Measurements from ENCODE around the gene BLOC1S4. TPM values are rescaled to one million over a fixed set of nuclear protein-coding genes. Genes with fewer than 3 reads are reported as not detected.

BLOC1S4 gene
- polyA plus RNA-seq, 1 of the 3 experiments (the other 2 are of a cell fraction), result 22.1 TPM

DNA sequence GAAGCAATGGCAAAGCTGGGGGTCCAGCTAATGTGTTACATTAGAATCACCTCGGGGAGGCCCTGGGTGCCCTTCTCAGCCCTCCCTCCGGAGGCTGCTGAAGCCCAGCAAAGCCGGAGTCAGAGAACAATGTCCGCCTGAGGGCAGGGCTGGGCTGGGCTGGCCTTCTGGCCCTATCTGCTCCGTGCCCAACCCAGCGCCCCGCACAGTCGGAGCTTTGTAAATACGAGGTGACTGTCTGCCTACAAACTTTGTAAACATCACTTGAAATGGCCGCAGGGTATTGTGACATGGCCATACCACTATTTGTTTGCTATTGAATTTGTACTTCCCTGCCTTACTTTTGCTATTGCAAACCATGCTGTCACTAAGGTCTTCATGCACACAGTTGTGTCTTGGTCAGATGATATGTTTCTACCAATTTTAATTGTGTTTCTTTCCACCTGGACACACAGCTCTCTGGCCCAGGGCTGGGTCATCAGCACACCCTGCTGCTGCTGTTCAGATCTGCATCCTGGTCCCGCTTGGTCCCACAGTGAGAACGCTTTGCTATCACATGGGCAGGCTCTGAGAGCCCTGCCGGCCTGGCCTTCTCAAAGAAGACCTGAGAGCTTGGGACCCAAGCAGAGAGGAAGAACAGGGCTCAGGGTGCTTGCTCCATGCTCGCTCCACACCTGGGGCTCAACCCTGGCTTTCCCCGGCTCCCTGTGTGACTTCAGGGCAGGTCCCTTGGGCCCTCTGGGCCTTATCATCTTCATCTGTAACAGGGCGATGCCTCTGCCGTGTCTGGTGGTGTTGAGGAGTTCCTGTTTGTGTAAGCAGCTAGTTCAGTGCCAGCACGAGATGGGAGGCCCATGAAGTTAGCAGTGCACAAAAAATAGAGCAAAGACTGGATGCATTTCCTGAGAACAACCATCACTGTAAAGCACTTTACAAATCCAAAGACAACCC, 20.0 kb upstream of the BLOC1S4 start:
- Histone ChIP-seq H3K27ac (ENCODE audit: low read depth in 2 of 2, low read length in 1 of 2) (no peak overlapping the region; a peak in 1 of 4 replicates), H3K9me2 (no peaks in the 10 kb centered on the region), H3K79me2 (ENCODE audit: insufficient read depth) (peaks cover 3% of the 10 kb centered on the region; the same call in 1 of the 2 replicates), H2AFZ (ENCODE audit: low read depth) (no peak overlapping the region), H3K9ac (no peak overlapping the region), H3K9me3 (no peaks in the 10 kb centered on the region), H3K4me3 (ENCODE audit: low read depth in 2 of 2, low read length in 1 of 2) (no peak overlapping the region), H3K36me3 (replicated peaks in 1 of 2; ENCODE audit: control insufficient read depth in 1 of 2, insufficient read depth in 2 of 2, low read length in 1 of 2) (no peaks in the 10 kb centered on the region), H4K20me1 (ENCODE audit: insufficient read depth) (no peaks in the 10 kb centered on the region), H3K4me2 (no peak overlapping the region), H3K4me1 (ENCODE audit: control insufficient read depth in 1 of 2, insufficient read depth in 2 of 2, low read depth in 1 of 2, low read length in 1 of 2) (peaks cover 0 to 19% of the 10 kb centered on the region in 2 experiments; a peak in 1 of 4 replicates), H3F3A (replicated peaks; ENCODE audit: insufficient read depth) (no peaks in the 10 kb centered on the region), H3K27me3 (ENCODE audit: insufficient read depth) (no peaks in the 10 kb centered on the region)
- POLR2A ChIA-PET, result interaction anchor here (0.6 to 1.4 kb wide), 2 partner anchors 22 kb away, joined by 3 to 6 read pairs; a partner anchor contains a TSS
- peak; percentile 11 for DNase-seq
- no peak for TF ChIP-seq FOXM1 (IDR thresholded peaks at IDR 0.05; ENCODE audit: low read depth)
- TF ChIP-seq, protein P1, sequence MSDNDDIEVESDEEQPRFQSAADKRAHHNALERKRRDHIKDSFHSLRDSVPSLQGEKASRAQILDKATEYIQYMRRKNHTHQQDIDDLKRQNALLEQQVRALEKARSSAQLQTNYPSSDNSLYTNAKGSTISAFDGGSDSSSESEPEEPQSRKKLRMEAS (IDR thresholded peaks at IDR 0.05; ENCODE audit: low read depth), result no peak
- WGBS (ENCODE audit: low lambda C conversion rate), result 66% methylated on average over 9 of the region's 18 CpGs
- CTCF ChIA-PET, result interaction anchor here (1.2 kb wide), 1 partner anchor 8 kb away, joined by 3 read pairs; no protein-coding TSS in a partner anchor

- no peaks in the 10 kb centered on the region for H3K9me2 ChIP-seq
- no peak overlapping the region for H3K4me2 ChIP-seq
- no peaks in the 10 kb centered on the region for H3F3A ChIP-seq (replicated peaks; ENCODE audit: insufficient read depth)
- ChIA-PET CTCF (no interaction called here), POLR2A (no interaction called here)
- peaks cover 0 to 19% of the 10 kb centered on the region in 2 experiments; a peak in 1 of 4 replicates for H3K4me1 ChIP-seq (ENCODE audit: control insufficient read depth in 1 of 2, insufficient read depth in 2 of 2, low read depth in 1 of 2, low read length in 1 of 2)
- H3K27me3 ChIP-seq (ENCODE audit: insufficient read depth), result no peaks in the 10 kb centered on the region
- no peak overlapping the region for H3K4me3 ChIP-seq (ENCODE audit: low read depth in 2 of 2, low read length in 1 of 2)
- WGBS (ENCODE audit: low lambda C conversion rate), result 90% methylated on average over 7 of the region's 8 CpGs
- H3K9ac ChIP-seq, result no peak overlapping the region
- TF ChIP-seq RAD21 (IDR thresholded peaks at IDR 0.05; ENCODE audit: low read length), result no peak
- no peak for TF ChIP-seq NRF1 (IDR thresholded peaks at IDR 0.05; ENCODE audit: low read depth, low read length)
- no peak for TF ChIP-seq FOSL2 (IDR thresholded peaks at IDR 0.05; ENCODE audit: borderline replicate concordance, low read depth)
- TF ChIP-seq EZH2phosphoT487 (IDR thresholded peaks at IDR 0.05; ENCODE audit: borderline replicate concordance, low read depth), result no peak
- no peak for TF ChIP-seq TAF1 (IDR thresholded peaks at IDR 0.05; ENCODE audit: borderline replicate concordance, low read depth, low read length)
- TF ChIP-seq, protein P2, sequence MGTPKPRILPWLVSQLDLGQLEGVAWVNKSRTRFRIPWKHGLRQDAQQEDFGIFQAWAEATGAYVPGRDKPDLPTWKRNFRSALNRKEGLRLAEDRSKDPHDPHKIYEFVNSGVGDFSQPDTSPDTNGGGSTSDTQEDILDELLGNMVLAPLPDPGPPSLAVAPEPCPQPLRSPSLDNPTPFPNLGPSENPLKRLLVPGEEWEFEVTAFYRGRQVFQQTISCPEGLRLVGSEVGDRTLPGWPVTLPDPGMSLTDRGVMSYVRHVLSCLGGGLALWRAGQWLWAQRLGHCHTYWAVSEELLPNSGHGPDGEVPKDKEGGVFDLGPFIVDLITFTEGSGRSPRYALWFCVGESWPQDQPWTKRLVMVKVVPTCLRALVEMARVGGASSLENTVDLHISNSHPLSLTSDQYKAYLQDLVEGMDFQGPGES (IDR thresholded peaks at IDR 0.05; ENCODE audit: low read depth, low read length), result no peak
- TF ChIP-seq ZBTB33 (IDR thresholded peaks at IDR 0.05; ENCODE audit: borderline replicate concordance, low read depth), result no peak
- no peak for TF ChIP-seq MXI1 (IDR thresholded peaks at IDR 0.05; ENCODE audit: low read depth, low read length)
- TF ChIP-seq MEF2A (IDR thresholded peaks at IDR 0.05; ENCODE audit: borderline replicate concordance, low read depth), result no peak
- TF ChIP-seq, protein P3, sequence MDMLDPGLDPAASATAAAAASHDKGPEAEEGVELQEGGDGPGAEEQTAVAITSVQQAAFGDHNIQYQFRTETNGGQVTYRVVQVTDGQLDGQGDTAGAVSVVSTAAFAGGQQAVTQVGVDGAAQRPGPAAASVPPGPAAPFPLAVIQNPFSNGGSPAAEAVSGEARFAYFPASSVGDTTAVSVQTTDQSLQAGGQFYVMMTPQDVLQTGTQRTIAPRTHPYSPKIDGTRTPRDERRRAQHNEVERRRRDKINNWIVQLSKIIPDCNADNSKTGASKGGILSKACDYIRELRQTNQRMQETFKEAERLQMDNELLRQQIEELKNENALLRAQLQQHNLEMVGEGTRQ (IDR thresholded peaks at IDR 0.05; ENCODE audit: borderline replicate concordance, low read depth, low read length), result no peak
- TF ChIP-seq TEAD4 (IDR thresholded peaks at IDR 0.05; ENCODE audit: borderline replicate concordance, insufficient read depth), result no peak
- TF ChIP-seq JUND (IDR thresholded peaks at IDR 0.05), result no peak
- no peak for TF ChIP-seq FOXM1 (IDR thresholded peaks at IDR 0.05; ENCODE audit: low read depth)
- TF ChIP-seq ELF1 (IDR thresholded peaks at IDR 0.05), result no peak
- no peak for TF ChIP-seq POLR2AphosphoS5 (IDR thresholded peaks at IDR 0.05; ENCODE audit: low read depth, low read length)
- TF ChIP-seq YY1 (IDR thresholded peaks at IDR 0.05; ENCODE audit: low read depth), result no peak
- no peaks in the 10 kb centered on the region for H3K36me3 ChIP-seq (replicated peaks in 1 of 2; ENCODE audit: control insufficient read depth in 1 of 2, insufficient read depth in 2 of 2, low read length in 1 of 2)
- H4K20me1 ChIP-seq (ENCODE audit: insufficient read depth), result no peaks in the 10 kb centered on the region
- H3K9me3 ChIP-seq, result no peaks in the 10 kb centered on the region
- no peak overlapping the region for H3K27ac ChIP-seq (ENCODE audit: low read depth in 2 of 2, low read length in 1 of 2)
- no peak overlapping the region for H2AFZ ChIP-seq (ENCODE audit: low read depth)
- peak; percentile 15 for DNase-seq
- peaks cover 3% of the 10 kb centered on the region; the same call in 1 of the 2 replicates for H3K79me2 ChIP-seq (ENCODE audit: insufficient read depth)
Measured at GRCh38 chr4:6696611-6697010, 19.4 kb upstream of the BLOC1S4 start.
